H1 (cell line): ENCODE measurements around the gene LRPPRC. TPM values are rescaled to one million over a fixed set of nuclear protein-coding genes. Genes with fewer than 3 reads are reported as not detected.

Experiments used
- CTCF ChIA-PET: fragments of 300-600 bp; sonication (Branson Sonifier 250); formaldehyde crosslinking; loops from one replicate; lab custom pipeline; 2021; ENCODE audit not compliant: partially characterized antibody; lab: Charles Lee
- POLR2A ChIA-PET: fragments of 300-600 bp; sonication (Branson Sonifier 250); formaldehyde crosslinking; loops from one replicate; lab custom pipeline; 2021; ENCODE audit warnings: inconsistent platforms; ENCODE audit not compliant: partially characterized antibody; lab: Charles Lee
- DNase-seq, 2 experiments: peaks; one replicate each; pipeline versions ENCODE4 v3.0.0 to v3.0.0-alpha.2; 2010 to 2022; ENCODE audit warnings: low spot score in 2 of 2, low read depth in 1 of 2, mixed read lengths in 1 of 2
- FAIRE-seq: peaks from 2 replicates; lab custom pipeline; 2011; peaks lifted over from hg19 to GRCh38; lab: Jason Lieb, UNC
- H2AFZ ChIP-seq: 2 replicates; pipeline ENCODE4 v1.8.1; 2012; ENCODE audit warnings: low read length, inconsistent platforms
- H2AK5ac ChIP-seq: 2 replicates; pipeline ENCODE4 v1.6.1; 2013; ENCODE audit warnings: low read depth, low read length
- H2BK120ac ChIP-seq: replicated peaks from 2 replicates; pipeline ENCODE3; 2013; ENCODE audit warnings: low read depth, low read length, inconsistent platforms
- H2BK12ac ChIP-seq: 2 replicates; pipeline ENCODE4 v1.6.1; 2013; ENCODE audit warnings: low read depth, low read length
- H2BK15ac ChIP-seq: 2 replicates; pipeline ENCODE4 v1.6.1; 2013; ENCODE audit warnings: low read length
- H2BK20ac ChIP-seq: 2 replicates; pipeline ENCODE4 v1.6.1; 2013; ENCODE audit warnings: low read length
- H2BK5ac ChIP-seq: 2 replicates; pipeline ENCODE4 v1.6.1; 2013; ENCODE audit warnings: low read depth, low read length
- H3K14ac ChIP-seq: 2 replicates; pipeline ENCODE4 v1.6.1; 2013; ENCODE audit warnings: inconsistent platforms; ENCODE audit not compliant: insufficient read length
- H3K18ac ChIP-seq: 2 replicates; pipeline ENCODE4 v1.6.1; 2013; ENCODE audit warnings: low read length; ENCODE audit errors: extremely low read depth
- H3K23ac ChIP-seq: 2 replicates; pipeline ENCODE4 v1.6.1; 2013; ENCODE audit warnings: inconsistent platforms; ENCODE audit not compliant: insufficient read length
- H3K23me2 ChIP-seq: 2 replicates; pipeline ENCODE4 v1.6.1; 2013; ENCODE audit warnings: low read depth, low read length
- H3K27ac ChIP-seq: 2 replicates; pipeline ENCODE4 v1.6.1; 2011; ENCODE audit warnings: low read depth, low read length, inconsistent platforms
- H3K27me3 ChIP-seq, 4 experiments: replicated peaks in 1 of 4; 1 replicate in 1 of 4; 2 replicates in 3 of 4; pipeline versions ENCODE4 v1.6.1 to v1.8.1; 2011 to 2013; ENCODE audit warnings: low read length in 3 of 4, mild to moderate bottlenecking in 3 of 4, inconsistent platforms in 2 of 4, mixed read lengths in 2 of 4, moderate library complexity in 1 of 4; ENCODE audit not compliant: control insufficient read depth in 3 of 4, insufficient read depth in 3 of 4; ENCODE audit errors: extremely low read depth in 1 of 4
- H3K36me3 ChIP-seq, 4 experiments: 2 replicates each; pipeline versions ENCODE4 v1.6.1 to v1.8.1; 2011 to 2013; ENCODE audit warnings: mild to moderate bottlenecking in 4 of 4, low read length in 3 of 4, moderate library complexity in 2 of 4, control low read depth in 1 of 4, inconsistent platforms in 1 of 4; ENCODE audit not compliant: insufficient read depth in 4 of 4, control insufficient read depth in 2 of 4
- H3K4ac ChIP-seq: replicated peaks from 2 replicates; pipeline ENCODE3; 2013; ENCODE audit warnings: low read length, low read depth, mixed read lengths, inconsistent platforms; ENCODE audit not compliant: insufficient read length
- H3K4me1 ChIP-seq, 4 experiments: replicated peaks in 1 of 4; 1 replicate in 1 of 4; 2 replicates in 3 of 4; pipeline versions ENCODE4 v1.6.1 to v1.8.1; 2011 to 2013; ENCODE audit warnings: low read length in 3 of 4, inconsistent platforms in 2 of 4, mixed read lengths in 1 of 4; ENCODE audit not compliant: insufficient read depth in 4 of 4, control insufficient read depth in 3 of 4
- H3K4me2 ChIP-seq, 2 experiments: 2 replicates each; pipeline versions ENCODE4 v1.6.1 to v1.8.1; 2011 to 2013; ENCODE audit warnings: low read depth in 2 of 2, low read length in 2 of 2, control low read depth in 1 of 2, inconsistent platforms in 1 of 2, mild to moderate bottlenecking in 1 of 2; ENCODE audit not compliant: insufficient read depth in 1 of 2
- H3K4me3 ChIP-seq, 4 experiments: fragments of 200-600, 300-600 bp in 1 of 4; sonication (generic), shearing (Covaris generic), sonication (Bioruptor Twin) in 1 of 4; 2 replicates each; pipeline versions ENCODE4 v1.5.1 to v1.8.1; 2011 to 2016; ENCODE audit warnings: low read length in 4 of 4, low read depth in 3 of 4, control low read depth in 2 of 4, inconsistent platforms in 2 of 4, mild to moderate bottlenecking in 2 of 4, mixed read lengths in 1 of 4, moderate library complexity in 1 of 4; ENCODE audit not compliant: insufficient read depth in 2 of 4; ENCODE audit errors: extremely low read depth in 1 of 4
- H3K56ac ChIP-seq: replicated peaks from 2 replicates; pipeline ENCODE3; 2013; ENCODE audit warnings: low read depth, mild to moderate bottlenecking, mixed read lengths, low read length, inconsistent platforms; ENCODE audit not compliant: insufficient read length
- H3K79me1 ChIP-seq: 2 replicates; pipeline ENCODE4 v1.6.1; 2013; ENCODE audit warnings: low read depth, low read length, control low read depth
- H3K79me2 ChIP-seq, 2 experiments: 2 replicates each; pipeline versions ENCODE4 v1.6.1 to v1.8.1; 2012 to 2013; ENCODE audit warnings: low read length in 2 of 2, mild to moderate bottlenecking in 2 of 2, inconsistent platforms in 1 of 2; ENCODE audit not compliant: insufficient read depth in 2 of 2, control insufficient read depth in 1 of 2
- H3K9ac ChIP-seq, 4 experiments: replicated peaks in 1 of 4; 1 replicate in 1 of 4; 2 replicates in 3 of 4; pipeline versions ENCODE4 v1.6.1 to v1.8.1; 2011 to 2013; ENCODE audit warnings: low read depth in 3 of 4, low read length in 3 of 4, control low read depth in 2 of 4, mild to moderate bottlenecking in 2 of 4, moderate library complexity in 2 of 4, inconsistent platforms in 1 of 4; ENCODE audit errors: extremely low read depth in 1 of 4
- H3K9me3 ChIP-seq, 2 experiments: 2 replicates each; pipeline versions ENCODE4 v1.6.1 to v1.8.1; 2012 to 2013; ENCODE audit warnings: mild to moderate bottlenecking in 2 of 2, moderate library complexity in 2 of 2, control low read depth in 1 of 2, inconsistent platforms in 1 of 2, low read depth in 1 of 2, low read length in 1 of 2, mixed read lengths in 1 of 2; ENCODE audit not compliant: insufficient read depth in 2 of 2
- H4K20me1 ChIP-seq, 2 experiments: replicated peaks in 1 of 2; 2 replicates each; pipeline versions ENCODE3 to v1.8.1; 2011 to 2013; ENCODE audit warnings: inconsistent platforms in 2 of 2, low read length in 2 of 2, mild to moderate bottlenecking in 1 of 2; ENCODE audit not compliant: insufficient read depth in 2 of 2, control insufficient read depth in 1 of 2
- H4K5ac ChIP-seq: 2 replicates; pipeline ENCODE4 v1.6.1; 2013; ENCODE audit warnings: low read length, low read depth, mixed read lengths, inconsistent platforms; ENCODE audit not compliant: insufficient read length
- H4K8ac ChIP-seq: 2 replicates; pipeline ENCODE4 v1.8.0; 2013; ENCODE audit warnings: mild to moderate bottlenecking, moderate library complexity, low read length, inconsistent platforms; ENCODE audit not compliant: insufficient read depth; ENCODE audit errors: extremely low read depth
- H4K91ac ChIP-seq: replicated peaks from 2 replicates; pipeline ENCODE3; 2013; ENCODE audit warnings: low read length, mixed read lengths, inconsistent platforms; ENCODE audit not compliant: insufficient read length
- HDAC2 ChIP-seq, 2 experiments: fragments of 300-600 bp in 1 of 2; sonication (generic) in 1 of 2; IDR thresholded peaks; 2 replicates each; pipeline ENCODE4 v1.6.1; 2011 to 2012; ENCODE audit warnings: low read depth in 2 of 2, low read length in 2 of 2, mild to moderate bottlenecking in 2 of 2, moderate library complexity in 2 of 2, borderline replicate concordance in 1 of 2, inconsistent platforms in 1 of 2
- WGBS, 2 experiments: shearing (Covaris generic) in 1 of 2; methylation state at CpG; one replicate each; pipeline versions ENCODE4 v1.1.6 to v1.1.7; 2013 to 2015; ENCODE audit warnings: low lambda C conversion rate in 2 of 2, mixed read lengths in 2 of 2, inconsistent platforms in 1 of 2, low coverage in 1 of 2, missing lambda C conversion rate in 1 of 2; ENCODE audit not compliant: insufficient replicate concordance in 2 of 2, insufficient coverage in 1 of 2, insufficient read length in 1 of 2; ENCODE audit errors: extremely low coverage in 1 of 2, missing lambda C conversion rate in 1 of 2; 5-methylcytosine and 5-hydroxymethylcytosine counted together
- polyA plus RNA-seq, 7 experiments: library from polyadenylated mRNA; depleted of rRNA in 3 of 7; stranded (reverse) in 5 of 7; unstranded in 2 of 7; fragments of >200 nt in 5 of 7; fragments of 200-250 nt in 2 of 7; gene quantifications; 1 replicate in 5 of 7; 2 replicates in 1 of 7; 4 replicates in 1 of 7; pipeline versions ENCODE4 v1.2.1 to v1.2.3, GENCODE V29; 2011 to 2013; ENCODE audit warnings: missing spikeins in 2 of 7, mixed read lengths in 2 of 7
- total RNA-seq: library from RNA; stranded (reverse); fragmentation: NEBNext Ultra II Directional; extraction: Animal tissue kit (Norgen Biotek cat#: 25700); gene quantifications from 2 replicates; pipeline ENCODE4 v1.2.1, GENCODE V29; 2021
- TF ChIP-seq, protein P1 (sequence below), 3 experiments: IDR thresholded peaks; 1 replicate in 2 of 3; 2 replicates in 1 of 3; pipeline versions ENCODE4 v1.5.1 to v1.6.1; 2011; ENCODE audit warnings: low read length in 3 of 3, mild to moderate bottlenecking in 3 of 3, inconsistent platforms in 2 of 3, low read depth in 1 of 3, moderate library complexity in 1 of 3; ENCODE audit not compliant: insufficient read depth in 1 of 3; ENCODE audit errors: control extremely low read depth in 1 of 3
- TF ChIP-seq, protein P2 (sequence below): IDR thresholded peaks from 2 replicates; pipeline ENCODE4 v1.6.1; 2012; ENCODE audit warnings: inconsistent platforms

The LRPPRC gene
- total and polyA plus RNA-seq, 2 of the 8 experiments (the other 6 are each of a cell fraction or from before 2014, with no cell fraction given) = 43.4 to 167 TPM

DNA sequence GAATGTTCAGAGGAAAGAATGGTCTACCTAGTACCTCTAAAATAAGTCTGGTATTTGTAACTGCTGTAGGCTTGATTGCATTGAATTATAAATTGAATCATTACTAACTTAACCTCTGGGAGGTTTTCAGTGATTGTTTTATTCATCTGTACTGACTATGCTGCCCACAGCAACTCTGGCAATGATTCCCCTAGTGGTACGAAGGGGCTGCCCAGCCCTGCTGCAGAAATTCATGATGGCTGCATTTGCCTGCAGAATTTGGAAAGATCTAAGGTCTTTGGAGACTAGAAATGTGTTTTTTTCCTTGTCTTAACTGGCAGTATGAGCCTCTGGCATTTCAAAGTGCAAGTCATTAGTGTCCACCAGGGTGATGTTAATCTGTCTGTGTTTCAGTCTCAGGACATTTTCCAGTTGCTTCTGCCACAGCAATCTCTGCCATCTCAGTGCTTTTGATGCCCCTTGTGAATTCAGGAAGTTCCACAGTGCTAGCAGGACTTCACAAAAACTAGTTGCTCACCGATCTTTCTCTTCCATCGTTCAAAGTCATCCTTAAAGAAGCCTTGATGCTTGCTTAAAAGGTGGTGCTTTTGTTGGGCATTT lies 13.4 kb upstream of the LRPPRC start:
- TF ChIP-seq HDAC2 (IDR thresholded peaks at IDR 0.05; ENCODE audit: borderline replicate concordance in 1 of 2, low read depth in 2 of 2, low read length in 2 of 2) = no peak
- TF ChIP-seq, protein P1, sequence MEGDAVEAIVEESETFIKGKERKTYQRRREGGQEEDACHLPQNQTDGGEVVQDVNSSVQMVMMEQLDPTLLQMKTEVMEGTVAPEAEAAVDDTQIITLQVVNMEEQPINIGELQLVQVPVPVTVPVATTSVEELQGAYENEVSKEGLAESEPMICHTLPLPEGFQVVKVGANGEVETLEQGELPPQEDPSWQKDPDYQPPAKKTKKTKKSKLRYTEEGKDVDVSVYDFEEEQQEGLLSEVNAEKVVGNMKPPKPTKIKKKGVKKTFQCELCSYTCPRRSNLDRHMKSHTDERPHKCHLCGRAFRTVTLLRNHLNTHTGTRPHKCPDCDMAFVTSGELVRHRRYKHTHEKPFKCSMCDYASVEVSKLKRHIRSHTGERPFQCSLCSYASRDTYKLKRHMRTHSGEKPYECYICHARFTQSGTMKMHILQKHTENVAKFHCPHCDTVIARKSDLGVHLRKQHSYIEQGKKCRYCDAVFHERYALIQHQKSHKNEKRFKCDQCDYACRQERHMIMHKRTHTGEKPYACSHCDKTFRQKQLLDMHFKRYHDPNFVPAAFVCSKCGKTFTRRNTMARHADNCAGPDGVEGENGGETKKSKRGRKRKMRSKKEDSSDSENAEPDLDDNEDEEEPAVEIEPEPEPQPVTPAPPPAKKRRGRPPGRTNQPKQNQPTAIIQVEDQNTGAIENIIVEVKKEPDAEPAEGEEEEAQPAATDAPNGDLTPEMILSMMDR (IDR thresholded peaks at IDR 0.05; ENCODE audit: control extremely low read depth in 1 of 3, insufficient read depth in 1 of 3, low read depth in 1 of 3, low read length in 3 of 3) = peak in 2 of 3 experiments; percentile 39 to 41; a peak in 2 of 4 replicates
- TF ChIP-seq, protein P2, sequence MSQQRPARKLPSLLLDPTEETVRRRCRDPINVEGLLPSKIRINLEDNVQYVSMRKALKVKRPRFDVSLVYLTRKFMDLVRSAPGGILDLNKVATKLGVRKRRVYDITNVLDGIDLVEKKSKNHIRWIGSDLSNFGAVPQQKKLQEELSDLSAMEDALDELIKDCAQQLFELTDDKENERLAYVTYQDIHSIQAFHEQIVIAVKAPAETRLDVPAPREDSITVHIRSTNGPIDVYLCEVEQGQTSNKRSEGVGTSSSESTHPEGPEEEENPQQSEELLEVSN = no peak
- Histone ChIP-seq H3K56ac (no peak overlapping the region), H3K9ac (no peak overlapping the region), H2BK15ac (no peak overlapping the region), H2BK120ac (no peak overlapping the region), H3K4me3 (no peak overlapping the region), H2BK5ac (no peak overlapping the region), H3K23me2 (no peaks in the 10 kb centered on the region), H3K27me3 (no peaks in the 10 kb centered on the region), H2BK12ac (no peak overlapping the region), H2BK20ac (no peak overlapping the region), H4K5ac (no peak overlapping the region), H3K14ac (no peak overlapping the region), H3K18ac (no peak overlapping the region), H3K27ac (no peak overlapping the region), H2AFZ (no peak overlapping the region), H3K23ac (no peak overlapping the region), H3K79me1 (no peaks in the 10 kb centered on the region), H3K4ac (no peak overlapping the region), H2AK5ac (no peak overlapping the region), H3K79me2 (no peaks in the 10 kb centered on the region), H3K36me3 (no peaks in the 10 kb centered on the region), H4K8ac (no peak overlapping the region), H3K4me1 (peaks cover 0 to 2% (median under 1%) of the 10 kb centered on the region in 4 experiments; a peak in 3 of 7 replicates), H3K9me3 (no peaks in the 10 kb centered on the region), H4K20me1 (no peaks in the 10 kb centered on the region), H4K91ac (no peak overlapping the region), H3K4me2 (no peak overlapping the region)
- CTCF ChIA-PET = interaction anchor here (0.8 to 1.5 kb wide), 3 partner anchors 11 to 365 kb away, joined by 3 to 5 read pairs (median 3); no protein-coding TSS in a partner anchor
- no peak for FAIRE-seq
- WGBS, 2 experiments = 73% methylated on average over 3 of the region's 3 CpGs; no CpG with 5 or more reads in 1 of the 2 experiments
- POLR2A ChIA-PET = interaction anchor here (0.6 kb wide), 1 partner anchor 105 kb away, joined by 3 read pairs; no protein-coding TSS in a partner anchor
- no peak for DNase-seq
